HL-60 (cell line): ENCODE measurements around the gene RBCK1.

Experiments
- CTCF ChIP-seq: IDR thresholded peaks from one replicate; pipeline ENCODE4 v1.5.1; 2011; ENCODE audit warnings: low read length, control low read depth, inconsistent platforms; ENCODE audit not compliant: insufficient read depth
- GABPA ChIP-seq: IDR thresholded peaks from 2 replicates; pipeline ENCODE4 v1.6.1; 2012; ENCODE audit warnings: low read depth
- POLR2AphosphoS5 ChIP-seq: IDR thresholded peaks from 2 replicates; pipeline ENCODE4 v1.6.1; 2012; ENCODE audit warnings: low read depth
- TF ChIP-seq, protein P1 (sequence below): IDR thresholded peaks from 2 replicates; pipeline ENCODE4 v1.6.1; 2012; ENCODE audit warnings: low read depth; ENCODE audit not compliant: insufficient replicate concordance

DNA sequence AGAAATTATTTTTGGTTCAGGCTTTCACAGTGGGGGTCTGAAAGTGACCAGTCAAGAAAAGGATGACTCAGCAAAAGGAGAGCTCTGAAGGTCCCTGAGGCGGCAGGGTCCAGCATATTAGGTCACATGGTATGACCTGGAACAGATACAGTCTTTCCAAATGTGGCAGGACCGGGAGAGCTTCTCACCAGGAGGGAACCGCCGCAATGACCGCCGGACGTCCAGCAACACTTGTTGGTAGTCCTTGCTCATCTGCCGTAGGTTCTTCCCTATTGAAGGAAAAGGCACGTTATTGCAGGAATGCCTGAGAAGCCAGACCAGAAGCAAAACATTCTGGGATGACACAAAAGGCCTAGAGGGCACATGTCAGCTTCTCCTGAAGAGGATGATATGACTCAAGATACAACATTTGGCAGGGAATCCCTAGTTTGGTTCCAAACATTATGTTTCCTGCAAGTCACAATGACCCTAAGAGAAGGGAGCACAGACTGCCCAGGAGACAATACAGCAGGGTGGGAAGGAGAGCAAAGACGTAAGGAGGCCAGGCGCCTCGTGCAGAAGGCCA is 36.8 kb downstream of the RBCK1 start:
- TF ChIP-seq CTCF (no peak), POLR2AphosphoS5 (no peak), GABPA (no peak)
- TF ChIP-seq, protein P1, sequence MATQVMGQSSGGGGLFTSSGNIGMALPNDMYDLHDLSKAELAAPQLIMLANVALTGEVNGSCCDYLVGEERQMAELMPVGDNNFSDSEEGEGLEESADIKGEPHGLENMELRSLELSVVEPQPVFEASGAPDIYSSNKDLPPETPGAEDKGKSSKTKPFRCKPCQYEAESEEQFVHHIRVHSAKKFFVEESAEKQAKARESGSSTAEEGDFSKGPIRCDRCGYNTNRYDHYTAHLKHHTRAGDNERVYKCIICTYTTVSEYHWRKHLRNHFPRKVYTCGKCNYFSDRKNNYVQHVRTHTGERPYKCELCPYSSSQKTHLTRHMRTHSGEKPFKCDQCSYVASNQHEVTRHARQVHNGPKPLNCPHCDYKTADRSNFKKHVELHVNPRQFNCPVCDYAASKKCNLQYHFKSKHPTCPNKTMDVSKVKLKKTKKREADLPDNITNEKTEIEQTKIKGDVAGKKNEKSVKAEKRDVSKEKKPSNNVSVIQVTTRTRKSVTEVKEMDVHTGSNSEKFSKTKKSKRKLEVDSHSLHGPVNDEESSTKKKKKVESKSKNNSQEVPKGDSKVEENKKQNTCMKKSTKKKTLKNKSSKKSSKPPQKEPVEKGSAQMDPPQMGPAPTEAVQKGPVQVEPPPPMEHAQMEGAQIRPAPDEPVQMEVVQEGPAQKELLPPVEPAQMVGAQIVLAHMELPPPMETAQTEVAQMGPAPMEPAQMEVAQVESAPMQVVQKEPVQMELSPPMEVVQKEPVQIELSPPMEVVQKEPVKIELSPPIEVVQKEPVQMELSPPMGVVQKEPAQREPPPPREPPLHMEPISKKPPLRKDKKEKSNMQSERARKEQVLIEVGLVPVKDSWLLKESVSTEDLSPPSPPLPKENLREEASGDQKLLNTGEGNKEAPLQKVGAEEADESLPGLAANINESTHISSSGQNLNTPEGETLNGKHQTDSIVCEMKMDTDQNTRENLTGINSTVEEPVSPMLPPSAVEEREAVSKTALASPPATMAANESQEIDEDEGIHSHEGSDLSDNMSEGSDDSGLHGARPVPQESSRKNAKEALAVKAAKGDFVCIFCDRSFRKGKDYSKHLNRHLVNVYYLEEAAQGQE: no peak
